H1 (cell line): ENCODE measurements around the gene PHRF1. TPM values are rescaled to one million over a fixed set of nuclear protein-coding genes. Genes with fewer than 3 reads are reported as not detected.

ENCODE experiments used
- CTCF ChIA-PET: fragments of 300-600 bp; sonication (Branson Sonifier 250); formaldehyde crosslinking; loops from one replicate; lab custom pipeline; 2021; ENCODE audit not compliant: partially characterized antibody; lab: Charles Lee
- POLR2A ChIA-PET: fragments of 300-600 bp; sonication (Branson Sonifier 250); formaldehyde crosslinking; loops from one replicate; lab custom pipeline; 2021; ENCODE audit warnings: inconsistent platforms; ENCODE audit not compliant: partially characterized antibody; lab: Charles Lee
- DNase-seq, 2 experiments: peaks; one replicate each; pipeline versions ENCODE4 v3.0.0 to v3.0.0-alpha.2; 2010 to 2022; ENCODE audit warnings: low spot score in 2 of 2, low read depth in 1 of 2, mixed read lengths in 1 of 2
- FAIRE-seq: peaks from 2 replicates; lab custom pipeline; 2011; peaks lifted over from hg19 to GRCh38; lab: Jason Lieb, UNC
- H2AFZ ChIP-seq: 2 replicates; pipeline ENCODE4 v1.8.1; 2012; ENCODE audit warnings: low read length, inconsistent platforms
- H2AK5ac ChIP-seq: 2 replicates; pipeline ENCODE4 v1.6.1; 2013; ENCODE audit warnings: low read depth, low read length
- H2BK120ac ChIP-seq: replicated peaks from 2 replicates; pipeline ENCODE3; 2013; ENCODE audit warnings: low read depth, low read length, inconsistent platforms
- H2BK12ac ChIP-seq: 2 replicates; pipeline ENCODE4 v1.6.1; 2013; ENCODE audit warnings: low read depth, low read length
- H2BK15ac ChIP-seq: 2 replicates; pipeline ENCODE4 v1.6.1; 2013; ENCODE audit warnings: low read length
- H2BK20ac ChIP-seq: 2 replicates; pipeline ENCODE4 v1.6.1; 2013; ENCODE audit warnings: low read length
- H2BK5ac ChIP-seq: 2 replicates; pipeline ENCODE4 v1.6.1; 2013; ENCODE audit warnings: low read depth, low read length
- H3K14ac ChIP-seq: 2 replicates; pipeline ENCODE4 v1.6.1; 2013; ENCODE audit warnings: inconsistent platforms; ENCODE audit not compliant: insufficient read length
- H3K18ac ChIP-seq: 2 replicates; pipeline ENCODE4 v1.6.1; 2013; ENCODE audit warnings: low read length; ENCODE audit errors: extremely low read depth
- H3K23ac ChIP-seq: 2 replicates; pipeline ENCODE4 v1.6.1; 2013; ENCODE audit warnings: inconsistent platforms; ENCODE audit not compliant: insufficient read length
- H3K23me2 ChIP-seq: 2 replicates; pipeline ENCODE4 v1.6.1; 2013; ENCODE audit warnings: low read depth, low read length
- H3K27ac ChIP-seq: 2 replicates; pipeline ENCODE4 v1.6.1; 2011; ENCODE audit warnings: low read depth, low read length, inconsistent platforms
- H3K27me3 ChIP-seq, 4 experiments: replicated peaks in 1 of 4; 1 replicate in 1 of 4; 2 replicates in 3 of 4; pipeline versions ENCODE4 v1.6.1 to v1.8.1; 2011 to 2013; ENCODE audit warnings: low read length in 3 of 4, mild to moderate bottlenecking in 3 of 4, inconsistent platforms in 2 of 4, mixed read lengths in 2 of 4, moderate library complexity in 1 of 4; ENCODE audit not compliant: control insufficient read depth in 3 of 4, insufficient read depth in 3 of 4; ENCODE audit errors: extremely low read depth in 1 of 4
- H3K36me3 ChIP-seq, 4 experiments: 2 replicates each; pipeline versions ENCODE4 v1.6.1 to v1.8.1; 2011 to 2013; ENCODE audit warnings: mild to moderate bottlenecking in 4 of 4, low read length in 3 of 4, moderate library complexity in 2 of 4, control low read depth in 1 of 4, inconsistent platforms in 1 of 4; ENCODE audit not compliant: insufficient read depth in 4 of 4, control insufficient read depth in 2 of 4
- H3K4ac ChIP-seq: replicated peaks from 2 replicates; pipeline ENCODE3; 2013; ENCODE audit warnings: low read length, low read depth, mixed read lengths, inconsistent platforms; ENCODE audit not compliant: insufficient read length
- H3K4me1 ChIP-seq, 4 experiments: replicated peaks in 1 of 4; 1 replicate in 1 of 4; 2 replicates in 3 of 4; pipeline versions ENCODE4 v1.6.1 to v1.8.1; 2011 to 2013; ENCODE audit warnings: low read length in 3 of 4, inconsistent platforms in 2 of 4, mixed read lengths in 1 of 4; ENCODE audit not compliant: insufficient read depth in 4 of 4, control insufficient read depth in 3 of 4
- H3K4me2 ChIP-seq, 2 experiments: 2 replicates each; pipeline versions ENCODE4 v1.6.1 to v1.8.1; 2011 to 2013; ENCODE audit warnings: low read depth in 2 of 2, low read length in 2 of 2, control low read depth in 1 of 2, inconsistent platforms in 1 of 2, mild to moderate bottlenecking in 1 of 2; ENCODE audit not compliant: insufficient read depth in 1 of 2
- H3K4me3 ChIP-seq, 4 experiments: fragments of 200-600, 300-600 bp in 1 of 4; sonication (generic), shearing (Covaris generic), sonication (Bioruptor Twin) in 1 of 4; 2 replicates each; pipeline versions ENCODE4 v1.5.1 to v1.8.1; 2011 to 2016; ENCODE audit warnings: low read length in 4 of 4, low read depth in 3 of 4, control low read depth in 2 of 4, inconsistent platforms in 2 of 4, mild to moderate bottlenecking in 2 of 4, mixed read lengths in 1 of 4, moderate library complexity in 1 of 4; ENCODE audit not compliant: insufficient read depth in 2 of 4; ENCODE audit errors: extremely low read depth in 1 of 4
- H3K56ac ChIP-seq: replicated peaks from 2 replicates; pipeline ENCODE3; 2013; ENCODE audit warnings: low read depth, mild to moderate bottlenecking, mixed read lengths, low read length, inconsistent platforms; ENCODE audit not compliant: insufficient read length
- H3K79me1 ChIP-seq: 2 replicates; pipeline ENCODE4 v1.6.1; 2013; ENCODE audit warnings: low read depth, low read length, control low read depth
- H3K79me2 ChIP-seq, 2 experiments: 2 replicates each; pipeline versions ENCODE4 v1.6.1 to v1.8.1; 2012 to 2013; ENCODE audit warnings: low read length in 2 of 2, mild to moderate bottlenecking in 2 of 2, inconsistent platforms in 1 of 2; ENCODE audit not compliant: insufficient read depth in 2 of 2, control insufficient read depth in 1 of 2
- H3K9ac ChIP-seq, 4 experiments: replicated peaks in 1 of 4; 1 replicate in 1 of 4; 2 replicates in 3 of 4; pipeline versions ENCODE4 v1.6.1 to v1.8.1; 2011 to 2013; ENCODE audit warnings: low read depth in 3 of 4, low read length in 3 of 4, control low read depth in 2 of 4, mild to moderate bottlenecking in 2 of 4, moderate library complexity in 2 of 4, inconsistent platforms in 1 of 4; ENCODE audit errors: extremely low read depth in 1 of 4
- H3K9me3 ChIP-seq, 2 experiments: 2 replicates each; pipeline versions ENCODE4 v1.6.1 to v1.8.1; 2012 to 2013; ENCODE audit warnings: mild to moderate bottlenecking in 2 of 2, moderate library complexity in 2 of 2, control low read depth in 1 of 2, inconsistent platforms in 1 of 2, low read depth in 1 of 2, low read length in 1 of 2, mixed read lengths in 1 of 2; ENCODE audit not compliant: insufficient read depth in 2 of 2
- H4K20me1 ChIP-seq, 2 experiments: replicated peaks in 1 of 2; 2 replicates each; pipeline versions ENCODE3 to v1.8.1; 2011 to 2013; ENCODE audit warnings: inconsistent platforms in 2 of 2, low read length in 2 of 2, mild to moderate bottlenecking in 1 of 2; ENCODE audit not compliant: insufficient read depth in 2 of 2, control insufficient read depth in 1 of 2
- H4K5ac ChIP-seq: 2 replicates; pipeline ENCODE4 v1.6.1; 2013; ENCODE audit warnings: low read length, low read depth, mixed read lengths, inconsistent platforms; ENCODE audit not compliant: insufficient read length
- H4K8ac ChIP-seq: 2 replicates; pipeline ENCODE4 v1.8.0; 2013; ENCODE audit warnings: mild to moderate bottlenecking, moderate library complexity, low read length, inconsistent platforms; ENCODE audit not compliant: insufficient read depth; ENCODE audit errors: extremely low read depth
- H4K91ac ChIP-seq: replicated peaks from 2 replicates; pipeline ENCODE3; 2013; ENCODE audit warnings: low read length, mixed read lengths, inconsistent platforms; ENCODE audit not compliant: insufficient read length
- EGR1 ChIP-seq: IDR thresholded peaks from 2 replicates; pipeline ENCODE4 v1.6.1; 2011; ENCODE audit warnings: low read depth, low read length, borderline replicate concordance
- WGBS, 2 experiments: shearing (Covaris generic) in 1 of 2; methylation state at CpG; one replicate each; pipeline versions ENCODE4 v1.1.6 to v1.1.7; 2013 to 2015; ENCODE audit warnings: low lambda C conversion rate in 2 of 2, mixed read lengths in 2 of 2, inconsistent platforms in 1 of 2, low coverage in 1 of 2, missing lambda C conversion rate in 1 of 2; ENCODE audit not compliant: insufficient replicate concordance in 2 of 2, insufficient coverage in 1 of 2, insufficient read length in 1 of 2; ENCODE audit errors: extremely low coverage in 1 of 2, missing lambda C conversion rate in 1 of 2; 5-methylcytosine and 5-hydroxymethylcytosine counted together
- polyA plus RNA-seq, 7 experiments: library from polyadenylated mRNA; depleted of rRNA in 3 of 7; stranded (reverse) in 5 of 7; unstranded in 2 of 7; fragments of >200 nt in 5 of 7; fragments of 200-250 nt in 2 of 7; gene quantifications; 1 replicate in 5 of 7; 2 replicates in 1 of 7; 4 replicates in 1 of 7; pipeline versions ENCODE4 v1.2.1 to v1.2.3, GENCODE V29; 2011 to 2013; ENCODE audit warnings: missing spikeins in 2 of 7, mixed read lengths in 2 of 7
- total RNA-seq: library from RNA; stranded (reverse); fragmentation: NEBNext Ultra II Directional; extraction: Animal tissue kit (Norgen Biotek cat#: 25700); gene quantifications from 2 replicates; pipeline ENCODE4 v1.2.1, GENCODE V29; 2021

PHRF1 gene
- total and polyA plus RNA-seq, 2 of the 8 experiments (the other 6 are each of a cell fraction or from before 2014, with no cell fraction given) = 13.4 to 37.3 TPM

DNA sequence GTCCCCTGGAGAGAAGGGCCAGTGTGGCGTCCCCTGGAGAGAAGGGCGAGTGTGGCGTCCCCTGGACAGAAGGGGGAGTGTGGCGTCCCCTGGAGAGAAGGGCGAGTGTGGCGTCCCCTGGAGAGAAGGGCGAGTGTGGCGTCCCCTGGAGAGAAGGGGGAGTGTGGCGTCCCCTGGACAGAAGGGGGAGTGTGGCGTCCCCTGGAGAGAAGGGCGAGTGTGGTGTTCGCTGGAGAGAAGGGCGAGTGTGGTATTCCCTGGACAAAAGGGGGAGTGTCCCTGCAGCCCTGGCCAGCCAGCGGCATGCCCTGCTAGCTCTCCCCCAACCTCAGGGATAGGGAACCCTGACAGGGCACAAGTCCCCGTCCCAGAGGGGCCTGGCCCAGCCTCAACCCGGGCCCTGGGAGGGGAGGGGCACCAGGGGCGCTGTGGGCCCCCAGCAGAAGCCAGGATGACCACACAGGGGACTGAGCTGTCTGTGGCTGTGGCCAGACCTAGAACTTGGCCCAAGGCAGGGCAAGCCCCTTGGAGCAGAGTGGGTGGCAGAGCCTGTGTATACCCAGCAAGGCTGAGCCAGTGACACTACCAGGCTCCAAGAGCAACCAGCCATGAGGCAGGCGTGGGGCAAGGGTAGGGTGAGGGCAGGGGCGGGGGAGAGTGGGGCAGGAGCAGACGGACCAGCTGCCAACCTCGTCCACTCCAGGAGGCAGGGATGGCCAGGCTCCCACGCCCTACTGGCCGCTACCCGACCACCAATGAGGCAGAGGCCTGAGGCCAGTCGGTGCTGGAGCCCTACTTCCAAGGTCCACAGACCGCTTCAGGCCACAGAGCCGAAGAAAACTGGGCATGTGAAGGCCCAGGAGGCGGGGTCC lies 45.1 kb upstream of the PHRF1 start:
- H2BK120ac ChIP-seq = no peak overlapping the region
- no peak overlapping the region for H4K91ac ChIP-seq
- H4K8ac ChIP-seq = no peak overlapping the region
- H2BK5ac ChIP-seq = no peak overlapping the region
- H3K4me3 ChIP-seq = no peak overlapping the region
- no peak overlapping the region for H2AK5ac ChIP-seq
- H4K20me1 ChIP-seq = peaks cover 7 to 11% of the 10 kb centered on the region in 2 experiments
- no peak overlapping the region for H3K23ac ChIP-seq
- peak in 1 of 2 experiments; percentile 46 for DNase-seq
- no peak overlapping the region for H2BK15ac ChIP-seq
- no peak overlapping the region for H4K5ac ChIP-seq
- no peak overlapping the region for H3K18ac ChIP-seq
- POLR2A ChIA-PET = interaction anchor here (0.8 to 1.8 kb wide), 4 partner anchors 23 to 107 kb away, joined by 3 to 8 read pairs (median 4); no protein-coding TSS in a partner anchor
- H3K9me3 ChIP-seq = no peaks in the 10 kb centered on the region
- no peak overlapping the region for H2BK20ac ChIP-seq
- no peak overlapping the region for H3K27ac ChIP-seq
- peaks cover 0 to 6% (median 2%) of the 10 kb centered on the region in 4 experiments; a peak in 5 of 7 replicates for H3K4me1 ChIP-seq
- no peak overlapping the region for H3K14ac ChIP-seq
- CTCF ChIA-PET = interaction anchor here (1.4 kb wide), 1 partner anchor 58 kb away, joined by 3 read pairs; no protein-coding TSS in a partner anchor
- H3K27me3 ChIP-seq = no peaks in the 10 kb centered on the region
- FAIRE-seq = no peak
- no peaks in the 10 kb centered on the region for H3K79me1 ChIP-seq
- no peak overlapping the region for H3K9ac ChIP-seq
- H2AFZ ChIP-seq = no peak overlapping the region
- H3K79me2 ChIP-seq = no peaks in the 10 kb centered on the region
- H3K56ac ChIP-seq = no peak overlapping the region
- no peak overlapping the region for H3K4ac ChIP-seq
- H3K23me2 ChIP-seq = peaks cover 9% of the 10 kb centered on the region; the same call in 1 of the 2 replicates
- H3K36me3 ChIP-seq = peaks cover 0 to 15% (median 6%) of the 10 kb centered on the region in 4 experiments; a peak in 5 of 8 replicates
- no peak overlapping the region for H2BK12ac ChIP-seq
- 90% methylated on average over 17 of the region's 28 CpGs; no CpG with 5 or more reads in 1 of the 2 experiments for WGBS, 2 experiments
- no peak overlapping the region for H3K4me2 ChIP-seq
- TF ChIP-seq EGR1 = no peak
